Sigmoid colon (tissue), 4 donors: ENCODE measurements around the gene TNC.

Experiments
- EP300 ChIP-seq, 4 donors: sonication (generic); formaldehyde crosslinking; IDR thresholded peaks; one replicate each; pipeline ENCODE4 v1.6.1; 2017; ENCODE audit warnings: antibody characterized with exemption in 4 of 4
- POLR2A ChIP-seq, 2 donors: fragments of 450-650 bp; IDR thresholded peaks; one replicate each; pipeline ENCODE4 v1.6.1; 2016; ENCODE audit warnings: antibody characterized with exemption in 2 of 2, mild to moderate bottlenecking in 2 of 2, moderate library complexity in 2 of 2
- POLR2AphosphoS5 ChIP-seq, 4 donors: sonication (generic); formaldehyde crosslinking; IDR thresholded peaks; one replicate each; pipeline ENCODE4 v1.6.1; 2017; ENCODE audit warnings: antibody characterized with exemption in 4 of 4
- TF ChIP-seq, protein P1 (sequence below), 4 experiments: fragments of 450-650 bp in 3 of 4; fragments of 200-600 bp in 1 of 4; IDR thresholded peaks; one replicate each; pipeline ENCODE4 v1.5.1; 2016 to 2019; ENCODE audit warnings: antibody characterized with exemption in 4 of 4, mild to moderate bottlenecking in 3 of 4, moderate library complexity in 2 of 4

DNA sequence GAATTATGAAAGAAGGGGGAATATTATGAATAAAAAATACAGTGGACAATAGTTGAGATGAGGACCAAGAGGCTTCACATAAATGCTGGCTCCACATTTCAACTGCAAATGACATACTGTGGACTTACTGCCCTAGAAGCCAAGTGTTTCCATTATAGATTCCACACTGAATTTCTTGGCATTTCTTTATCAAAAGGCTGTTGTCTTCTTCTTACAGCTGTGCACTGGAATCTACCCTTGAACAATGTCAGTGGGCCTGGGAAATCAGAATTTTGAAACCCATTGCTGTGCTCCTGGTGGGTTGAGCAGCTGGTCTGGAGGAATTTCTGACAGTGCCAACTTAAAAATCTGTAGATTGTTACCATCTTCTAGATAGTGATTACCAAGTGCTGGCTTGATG lies 49.9 kb downstream of the TNC start:
- TF ChIP-seq EP300 (IDR thresholded peaks at IDR 0.05) (no peak), POLR2AphosphoS5 (IDR thresholded peaks at IDR 0.05) (peak in 1 of 4 donors; percentile 2), POLR2A (IDR thresholded peaks at IDR 0.05) (no peak)
- TF ChIP-seq, protein P1, sequence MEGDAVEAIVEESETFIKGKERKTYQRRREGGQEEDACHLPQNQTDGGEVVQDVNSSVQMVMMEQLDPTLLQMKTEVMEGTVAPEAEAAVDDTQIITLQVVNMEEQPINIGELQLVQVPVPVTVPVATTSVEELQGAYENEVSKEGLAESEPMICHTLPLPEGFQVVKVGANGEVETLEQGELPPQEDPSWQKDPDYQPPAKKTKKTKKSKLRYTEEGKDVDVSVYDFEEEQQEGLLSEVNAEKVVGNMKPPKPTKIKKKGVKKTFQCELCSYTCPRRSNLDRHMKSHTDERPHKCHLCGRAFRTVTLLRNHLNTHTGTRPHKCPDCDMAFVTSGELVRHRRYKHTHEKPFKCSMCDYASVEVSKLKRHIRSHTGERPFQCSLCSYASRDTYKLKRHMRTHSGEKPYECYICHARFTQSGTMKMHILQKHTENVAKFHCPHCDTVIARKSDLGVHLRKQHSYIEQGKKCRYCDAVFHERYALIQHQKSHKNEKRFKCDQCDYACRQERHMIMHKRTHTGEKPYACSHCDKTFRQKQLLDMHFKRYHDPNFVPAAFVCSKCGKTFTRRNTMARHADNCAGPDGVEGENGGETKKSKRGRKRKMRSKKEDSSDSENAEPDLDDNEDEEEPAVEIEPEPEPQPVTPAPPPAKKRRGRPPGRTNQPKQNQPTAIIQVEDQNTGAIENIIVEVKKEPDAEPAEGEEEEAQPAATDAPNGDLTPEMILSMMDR (IDR thresholded peaks at IDR 0.05) = no peak
